EH (cell line): ENCODE results near the gene PID1.

Source experiments
- DNase-seq: peaks from one replicate; pipeline ENCODE4 v3.0.0-alpha.2; 2015; ENCODE audit warnings: low read depth

The PID1 gene

GRCh38 chr2:229164545-229165249 lies 106.4 kb downstream of the PID1 start:
- peak; percentile 26 for DNase-seq

- no peak for DNase-seq
These were observed 107.2 kb downstream of the PID1 start for GRCh38 chr2:229163893-229164292.

- no peak for DNase-seq
These were observed 109.1 kb downstream of the PID1 start for GRCh38 chr2:229162015-229162414.

- DNase-seq = no peak
These were observed 110.1 kb downstream of the PID1 start for GRCh38 chr2:229160984-229161383.

GRCh38 chr2:229160180-229160579 lies 110.9 kb downstream of the PID1 start:
- no peak for DNase-seq

- DNase-seq = no peak
These were observed 111.7 kb downstream of the PID1 start for GRCh38 chr2:229159405-229159804.

- peak; percentile 81 for DNase-seq
These were observed 116.7 kb downstream of the PID1 start for GRCh38 chr2:229154381-229154780.

- peak; percentile 33 for DNase-seq
These were observed 117.1 kb downstream of the PID1 start for GRCh38 chr2:229153951-229154350.

- peak; percentile 44 for DNase-seq
These were observed 117.8 kb downstream of the PID1 start for GRCh38 chr2:229153267-229153666.

GRCh38 chr2:229152674-229153073 lies 118.4 kb downstream of the PID1 start:
- DNase-seq = no peak

GRCh38 chr2:229150317-229150716 lies 120.8 kb downstream of the PID1 start:
- no peak for DNase-seq

- DNase-seq = peak; percentile 81
These were observed 129.6 kb downstream of the PID1 start for GRCh38 chr2:229141424-229142025.

GRCh38 chr2:229137639-229138038 lies 133.4 kb downstream of the PID1 start:
- DNase-seq = no peak

GRCh38 chr2:229137066-229137465 lies 134.0 kb downstream of the PID1 start:
- no peak for DNase-seq

- DNase-seq = peak; percentile 52
These were observed 137.8 kb downstream of the PID1 start for GRCh38 chr2:229133155-229133772.

GRCh38 chr2:229132236-229132635 lies 138.9 kb downstream of the PID1 start:
- no peak for DNase-seq

- no peak for DNase-seq
These were observed 140.6 kb downstream of the PID1 start for GRCh38 chr2:229130522-229130921.

GRCh38 chr2:229129738-229130371 lies 141.2 kb downstream of the PID1 start:
- DNase-seq = peak; percentile 29

GRCh38 chr2:229127471-229127870 lies 143.6 kb downstream of the PID1 start:
- DNase-seq = no peak

GRCh38 chr2:229126066-229126465 lies 145.0 kb downstream of the PID1 start:
- no peak for DNase-seq

GRCh38 chr2:229124136-229124535 lies 147.0 kb downstream of the PID1 start:
- no peak for DNase-seq

- DNase-seq = no peak
These were observed 152.2 kb downstream of the PID1 start for GRCh38 chr2:229118927-229119326.

GRCh38 chr2:229118336-229118735 lies 152.8 kb downstream of the PID1 start:
- peak; percentile 22 for DNase-seq
